Caco-2 (cell line): ENCODE results near the gene CDC6. TPM values are rescaled to one million over a fixed set of nuclear protein-coding genes. Genes with fewer than 3 reads are reported as not detected.

Experiments
- BruUV-seq: library from RNA; stranded (reverse); fragments of 400-500 nt; replicated peaks from 2 replicates; lab custom pipeline; 2021; lab: Mats Ljungman, UMichigan
- CTCF ChIA-PET: fragments of 300-600 bp; sonication (Branson Sonifier 250); formaldehyde crosslinking; loops from one replicate; lab custom pipeline; 2022; ENCODE audit warnings: antibody characterized with exemption; lab: Charles Lee
- POLR2A ChIA-PET: fragments of 300-600 bp; sonication (Branson Sonifier 250); formaldehyde crosslinking; loops from one replicate; lab custom pipeline; 2022; ENCODE audit warnings: antibody characterized with exemption; lab: Charles Lee
- DNase-seq, 2 experiments: peaks; one replicate each; pipeline versions ENCODE4 v3.0.0 to v3.0.0-alpha.2; 2020 to 2022
- H3K27me3 ChIP-seq: replicated peaks from 2 replicates; pipeline ENCODE4 v1.6.0; 2011; ENCODE audit warnings: low read length; ENCODE audit not compliant: control insufficient read depth, insufficient read depth
- H3K36me3 ChIP-seq: 2 replicates; pipeline ENCODE4 v1.5.1; 2011; ENCODE audit warnings: low read length; ENCODE audit not compliant: control insufficient read depth, insufficient read depth
- H3K4me1 ChIP-seq: fragments of 250-450 bp; sonication (Bioruptor Pico); 2 replicates; pipeline ENCODE4 v1.5.1; 2020; ENCODE audit warnings: mild to moderate bottlenecking
- H3K4me3 ChIP-seq: 2 replicates; pipeline ENCODE4 v1.5.1; 2011; ENCODE audit warnings: low read depth, mild to moderate bottlenecking, control low read depth, low read length
- H3K9me3 ChIP-seq: fragments of 250-450 bp; sonication (Bioruptor Pico); 2 replicates; pipeline ENCODE4 v1.5.1; 2020; ENCODE audit warnings: mild to moderate bottlenecking, moderate library complexity
- H3K27ac Mint-ChIP-seq: one replicate; pipeline ENCODE4 v1.8.0; 2022; ENCODE audit warnings: mixed read lengths; ENCODE audit not compliant: unreplicated experiment
- H3K27me3 Mint-ChIP-seq: one replicate; pipeline ENCODE4 v1.8.0; 2022; ENCODE audit warnings: mixed read lengths; ENCODE audit not compliant: insufficient read depth, unreplicated experiment
- H3K36me3 Mint-ChIP-seq: one replicate; pipeline ENCODE4 v1.8.0; 2022; ENCODE audit warnings: mild to moderate bottlenecking, mixed read lengths; ENCODE audit not compliant: insufficient read depth, unreplicated experiment
- H3K4me1 Mint-ChIP-seq: one replicate; pipeline ENCODE4 v1.8.0; 2022; ENCODE audit warnings: low read depth, mixed read lengths; ENCODE audit not compliant: unreplicated experiment
- H3K4me3 Mint-ChIP-seq: one replicate; pipeline ENCODE4 v1.8.0; 2022; ENCODE audit warnings: mild to moderate bottlenecking, moderate library complexity, mixed read lengths; ENCODE audit not compliant: unreplicated experiment
- H3K9me3 Mint-ChIP-seq: one replicate; pipeline ENCODE4 v1.8.0; 2022; ENCODE audit warnings: mixed read lengths; ENCODE audit not compliant: unreplicated experiment
- intact Hi-C: fragments of 100-400 bp; cut with micrococcal nuclease; formaldehyde crosslinking; loops from one replicate; pipeline ENCODE4 v1.10.0; 2022; ENCODE audit not compliant: unreplicated experiment
- total RNA-seq: library from RNA; stranded (reverse); gene quantifications from 2 replicates; pipeline ENCODE4 v1.2.3, GENCODE V29; 2022
- TF ChIP-seq, protein P1 (sequence below), 2 experiments: fragments of 200-600 bp in 1 of 2; IDR thresholded peaks; 1 replicate in 1 of 2; 2 replicates in 1 of 2; pipeline versions ENCODE4 v1.5.1 to v1.8.0; 2011 to 2022; ENCODE audit warnings: antibody characterized with exemption in 1 of 2, control low read depth in 1 of 2, inconsistent platforms in 1 of 2, low read depth in 1 of 2, low read length in 1 of 2, mild to moderate bottlenecking in 1 of 2, moderate library complexity in 1 of 2; ENCODE audit not compliant: insufficient read depth in 1 of 2, severe bottlenecking in 1 of 2, unreplicated experiment in 1 of 2

CDC6 gene
- total RNA-seq, 1 experiment from 2014 or later = 96.4 TPM

DNA sequence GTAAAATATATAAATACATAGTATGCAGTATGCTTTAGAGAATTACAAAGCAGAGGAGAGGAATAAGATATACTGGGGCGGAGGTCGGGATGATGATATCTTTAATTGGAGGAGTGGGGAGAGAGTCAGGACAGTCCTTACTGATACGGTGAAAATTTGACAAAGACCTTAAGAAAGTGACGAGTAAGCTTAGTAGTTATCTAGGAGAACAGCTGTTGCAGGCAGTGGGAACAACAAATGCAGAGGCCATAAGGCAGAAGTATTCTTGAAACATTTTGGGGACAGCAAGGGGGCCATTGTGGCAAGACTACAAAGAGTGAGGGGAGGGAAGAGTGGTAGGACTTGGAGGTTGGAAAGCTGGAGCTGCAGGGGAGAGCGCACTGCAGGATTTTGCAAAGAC is 22.3 kb upstream of the CDC6 start:
- no peak overlapping the region for H3K27ac Mint-ChIP-seq
- Histone ChIP-seq H3K4me3 (no peak overlapping the region), H3K27me3 (no peaks in the 10 kb centered on the region), H3K9me3 (no peaks in the 10 kb centered on the region), H3K36me3 (no peaks in the 10 kb centered on the region; the same call in none of the 2 replicates), H3K4me1 (no peaks in the 10 kb centered on the region)
- H3K4me1 Mint-ChIP-seq = no peaks in the 10 kb centered on the region
- H3K36me3 Mint-ChIP-seq = peaks cover 26% of the 10 kb centered on the region
- no peaks in the 10 kb centered on the region for H3K27me3 Mint-ChIP-seq
- H3K4me3 Mint-ChIP-seq = no peak overlapping the region
- BruUV-seq = no TSS peak
- no peak for DNase-seq
- TF ChIP-seq, protein P1, sequence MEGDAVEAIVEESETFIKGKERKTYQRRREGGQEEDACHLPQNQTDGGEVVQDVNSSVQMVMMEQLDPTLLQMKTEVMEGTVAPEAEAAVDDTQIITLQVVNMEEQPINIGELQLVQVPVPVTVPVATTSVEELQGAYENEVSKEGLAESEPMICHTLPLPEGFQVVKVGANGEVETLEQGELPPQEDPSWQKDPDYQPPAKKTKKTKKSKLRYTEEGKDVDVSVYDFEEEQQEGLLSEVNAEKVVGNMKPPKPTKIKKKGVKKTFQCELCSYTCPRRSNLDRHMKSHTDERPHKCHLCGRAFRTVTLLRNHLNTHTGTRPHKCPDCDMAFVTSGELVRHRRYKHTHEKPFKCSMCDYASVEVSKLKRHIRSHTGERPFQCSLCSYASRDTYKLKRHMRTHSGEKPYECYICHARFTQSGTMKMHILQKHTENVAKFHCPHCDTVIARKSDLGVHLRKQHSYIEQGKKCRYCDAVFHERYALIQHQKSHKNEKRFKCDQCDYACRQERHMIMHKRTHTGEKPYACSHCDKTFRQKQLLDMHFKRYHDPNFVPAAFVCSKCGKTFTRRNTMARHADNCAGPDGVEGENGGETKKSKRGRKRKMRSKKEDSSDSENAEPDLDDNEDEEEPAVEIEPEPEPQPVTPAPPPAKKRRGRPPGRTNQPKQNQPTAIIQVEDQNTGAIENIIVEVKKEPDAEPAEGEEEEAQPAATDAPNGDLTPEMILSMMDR (IDR thresholded peaks at IDR 0.05; ENCODE audit: insufficient read depth in 1 of 2, low read depth in 1 of 2, low read length in 1 of 2, severe bottlenecking in 1 of 2, unreplicated experiment in 1 of 2) = no peak
- ChIA-PET POLR2A (no interaction called here), CTCF (no interaction called here)
- intact Hi-C loops = no loop called here
- H3K9me3 Mint-ChIP-seq = no peaks in the 10 kb centered on the region

DNA sequence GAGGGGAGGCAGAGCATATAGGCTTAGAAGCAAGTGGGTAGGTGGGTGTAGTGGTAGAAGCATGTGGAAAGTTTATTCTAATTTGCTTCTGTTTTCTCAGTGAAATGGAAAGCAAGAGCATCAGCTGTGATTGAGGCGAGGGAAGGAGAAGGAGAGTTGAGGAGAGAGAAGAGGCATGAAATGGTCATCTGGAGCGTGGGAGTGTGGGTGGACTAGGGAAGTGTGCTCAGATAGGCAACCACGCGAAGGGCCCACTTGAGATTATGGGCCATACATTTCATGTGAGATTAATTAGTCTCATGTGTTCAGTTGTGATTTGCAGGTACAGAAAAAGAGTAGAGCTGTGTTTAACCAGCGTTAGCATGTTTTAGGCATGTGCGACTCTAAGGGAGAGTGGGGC is 20.8 kb upstream of the CDC6 start:
- H3K4me1 Mint-ChIP-seq = no peaks in the 10 kb centered on the region
- peaks cover 30% of the 10 kb centered on the region for H3K36me3 Mint-ChIP-seq
- POLR2A ChIA-PET = no interaction called here
- Histone ChIP-seq H3K9me3 (no peaks in the 10 kb centered on the region), H3K4me3 (no peak overlapping the region), H3K36me3 (no peaks in the 10 kb centered on the region; the same call in none of the 2 replicates), H3K27me3 (no peaks in the 10 kb centered on the region), H3K4me1 (no peaks in the 10 kb centered on the region)
- CTCF ChIA-PET = interaction anchor here (0.7 kb wide), 1 partner anchor 48 kb away, joined by 3 read pairs; the partner anchor contains the start of gene WIPF2
- no peak overlapping the region for H3K4me3 Mint-ChIP-seq
- BruUV-seq = no TSS peak
- TF ChIP-seq, protein P1 (IDR thresholded peaks at IDR 0.05; ENCODE audit: insufficient read depth in 1 of 2, low read depth in 1 of 2, low read length in 1 of 2, severe bottlenecking in 1 of 2, unreplicated experiment in 1 of 2) = no peak
- H3K27ac Mint-ChIP-seq = no peak overlapping the region
- no peak for DNase-seq
- no peaks in the 10 kb centered on the region for H3K27me3 Mint-ChIP-seq
- no peaks in the 10 kb centered on the region for H3K9me3 Mint-ChIP-seq
- intact Hi-C loops = no loop called here

DNA sequence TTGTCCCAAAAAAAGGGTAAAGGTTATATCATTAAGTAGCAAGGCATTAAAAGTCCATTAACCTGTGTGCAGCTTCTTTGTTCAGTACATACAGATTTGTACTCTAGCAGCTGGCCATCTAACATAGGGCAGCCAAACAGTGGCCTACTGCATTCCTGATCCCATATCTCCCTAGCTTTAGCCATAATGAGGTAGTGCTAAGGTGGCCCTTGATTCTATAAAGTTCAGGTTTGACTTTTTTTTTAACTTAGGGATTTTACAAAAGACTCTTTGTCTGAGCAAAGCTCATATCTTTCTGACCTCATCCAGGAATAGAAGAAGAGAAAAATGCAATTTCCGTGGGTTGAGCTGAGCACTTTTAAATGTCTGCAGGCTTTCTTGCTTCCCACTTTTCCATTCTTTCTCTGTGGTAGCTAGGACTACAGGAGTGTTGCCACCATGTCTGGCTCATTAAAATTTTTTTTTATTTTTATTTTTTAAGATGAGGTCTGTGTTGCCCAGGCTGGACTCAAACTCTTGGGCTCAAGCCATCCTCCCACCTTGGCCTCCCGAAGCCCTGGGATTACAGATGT is 19.5 kb upstream of the CDC6 start:
- Histone ChIP-seq H3K4me3 (no peak overlapping the region), H3K4me1 (no peaks in the 10 kb centered on the region), H3K27me3 (no peaks in the 10 kb centered on the region), H3K36me3 (no peaks in the 10 kb centered on the region; the same call in none of the 2 replicates), H3K9me3 (no peaks in the 10 kb centered on the region)
- DNase-seq = no peak
- CTCF ChIA-PET = interaction anchor here (0.6 kb wide), 1 partner anchor 20 kb away, joined by 4 read pairs; no protein-coding TSS in a partner anchor
- no peak overlapping the region for H3K4me3 Mint-ChIP-seq
- intact Hi-C loops = no loop called here
- POLR2A ChIA-PET = interaction anchor here (0.6 kb wide), 1 partner anchor 20 kb away, joined by 7 read pairs; no protein-coding TSS in a partner anchor
- peaks cover 36% of the 10 kb centered on the region for H3K36me3 Mint-ChIP-seq
- TF ChIP-seq, protein P1 (IDR thresholded peaks at IDR 0.05; ENCODE audit: insufficient read depth in 1 of 2, low read depth in 1 of 2, low read length in 1 of 2, severe bottlenecking in 1 of 2, unreplicated experiment in 1 of 2) = no peak
- no TSS peak for BruUV-seq
- H3K27ac Mint-ChIP-seq = no peak overlapping the region
- H3K4me1 Mint-ChIP-seq = no peaks in the 10 kb centered on the region
- H3K27me3 Mint-ChIP-seq = no peaks in the 10 kb centered on the region
- H3K9me3 Mint-ChIP-seq = no peaks in the 10 kb centered on the region
